BJ (cell line): ENCODE results near the gene ADGRF3. TPM values are rescaled to one million over a fixed set of nuclear protein-coding genes. Genes with fewer than 3 reads are reported as not detected.

Source experiments
- CTCF ChIA-PET: fragments of 350-600 bp; formaldehyde crosslinking; extraction: SDS; loops from one replicate; lab custom pipeline; 2021; ENCODE audit warnings: antibody characterized with exemption, inconsistent platforms; lab: Yijun Ruan, JAX
- POLR2A ChIA-PET: fragments of 300-600 bp; sonication (Branson Sonifier 250); formaldehyde crosslinking; extraction: SDS; loops from one replicate; lab custom pipeline; 2021; ENCODE audit warnings: antibody characterized with exemption; lab: Charles Lee
- DNase-seq: peaks from one replicate; pipeline ENCODE4 v3.0.0-alpha.2; 2011; ENCODE audit warnings: low read depth
- H3K27me3 ChIP-seq: 2 replicates; pipeline ENCODE4 v1.6.0; 2011; ENCODE audit warnings: low read length; ENCODE audit not compliant: control insufficient read depth, insufficient read depth
- H3K36me3 ChIP-seq: 2 replicates; pipeline ENCODE4 v1.5.1; 2011; ENCODE audit warnings: low read length; ENCODE audit not compliant: control insufficient read depth, insufficient read depth
- H3K4me3 ChIP-seq: 2 replicates; pipeline ENCODE4 v1.5.1; 2011; ENCODE audit warnings: low read depth, mild to moderate bottlenecking, control low read depth, low read length
- CTCF ChIP-seq: IDR thresholded peaks from 2 replicates; pipeline ENCODE4 v1.5.1; 2011; ENCODE audit warnings: low read depth, mild to moderate bottlenecking, control low read depth, inconsistent platforms, low read length, moderate library complexity; ENCODE audit not compliant: insufficient read depth
- polyA plus RNA-seq: library from polyadenylated mRNA; depleted of rRNA; stranded (reverse); fragments of >200 nt; gene quantifications from 2 replicates; pipeline ENCODE4 v1.2.3, GENCODE V29; 2011

ADGRF3 gene
- polyA plus RNA-seq, 1 experiment: 0.12 TPM

DNA sequence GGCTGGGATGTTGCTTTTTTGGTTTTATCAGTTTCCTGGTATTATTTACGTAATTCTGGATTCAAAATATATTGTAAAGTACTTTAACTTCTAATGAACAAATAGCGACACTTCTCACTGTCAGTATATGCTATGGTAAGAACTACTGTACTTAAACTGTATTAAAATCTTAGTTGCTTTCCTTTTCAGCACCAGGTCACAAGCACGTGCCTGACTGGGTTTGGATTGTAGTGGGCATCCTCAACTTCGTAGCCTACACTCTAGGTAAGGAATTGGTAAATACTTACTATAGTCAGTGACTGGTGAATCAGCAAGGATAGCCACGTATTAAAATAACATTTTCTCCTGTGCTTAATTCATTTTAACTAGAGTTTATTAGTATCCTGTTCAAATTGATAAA is 20.4 kb upstream of the ADGRF3 start:
- ChIA-PET CTCF (interaction anchor here (1.6 kb wide), 1 partner anchor 212 kb away, joined by 5 read pairs; no protein-coding TSS in a partner anchor), POLR2A (no interaction called here)
- DNase-seq: no peak
- Histone ChIP-seq H3K27me3 (no peaks in the 10 kb centered on the region), H3K4me3 (no peak overlapping the region), H3K36me3 (no peaks in the 10 kb centered on the region; the same call in none of the 2 replicates)
- TF ChIP-seq CTCF: no peak

GRCh38 chr2:26364669-26365068 is 18.1 kb upstream of the ADGRF3 start:
- H3K27me3 ChIP-seq: no peaks in the 10 kb centered on the region
- H3K4me3 ChIP-seq: no peak overlapping the region
- H3K36me3 ChIP-seq: no peaks in the 10 kb centered on the region; the same call in none of the 2 replicates
- DNase-seq: no peak
- no peak for TF ChIP-seq CTCF
- ChIA-PET POLR2A (no interaction called here), CTCF (no interaction called here)

- Histone ChIP-seq H3K27me3 (no peaks in the 10 kb centered on the region), H3K4me3 (no peak overlapping the region), H3K36me3 (no peaks in the 10 kb centered on the region; the same call in none of the 2 replicates)
- POLR2A ChIA-PET: no interaction called here
- no peak for TF ChIP-seq CTCF
- DNase-seq: no peak
- CTCF ChIA-PET: interaction anchor here (0.6 to 1.8 kb wide), 2 partner anchors 10 to 16 kb away, joined by 3 to 6 read pairs; no protein-coding TSS in a partner anchor
These were observed 17.4 kb upstream of the ADGRF3 start for GRCh38 chr2:26363958-26364357.

GRCh38 chr2:26363323-26363722 is 16.7 kb upstream of the ADGRF3 start:
- TF ChIP-seq CTCF: no peak
- DNase-seq: no peak
- Histone ChIP-seq H3K27me3 (no peaks in the 10 kb centered on the region), H3K36me3 (no peaks in the 10 kb centered on the region; the same call in none of the 2 replicates), H3K4me3 (no peak overlapping the region)
- ChIA-PET POLR2A (no interaction called here), CTCF (interaction anchor here (0.6 to 1.8 kb wide), 4 partner anchors 10 to 1443 kb away, joined by 3 to 6 read pairs (median 4); no protein-coding TSS in a partner anchor)

- ChIA-PET POLR2A (no interaction called here), CTCF (no interaction called here)
- Histone ChIP-seq H3K27me3 (no peaks in the 10 kb centered on the region), H3K36me3 (no peaks in the 10 kb centered on the region), H3K4me3 (no peak overlapping the region)
- no peak for TF ChIP-seq CTCF
- DNase-seq: no peak
These were observed 13.4 kb upstream of the ADGRF3 start for GRCh38 chr2:26359886-26360473.
